WTC11 (cell line): Measurements from ENCODE around the gene VAV2. TPM values are rescaled to one million over a fixed set of nuclear protein-coding genes. Genes with fewer than 3 reads are reported as not detected.

ENCODE experiments used
- ATAC-seq: fragments of 200-7000 bp; cut with Tn5 transposase; 2 replicates; pipeline ENCODE4 v1.10.0; 2021; ENCODE audit warnings: mild to moderate bottlenecking, moderate library complexity
- CTCF ChIA-PET: fragments of 300-600 bp; sonication (Branson Sonifier 250); formaldehyde crosslinking; loops from one replicate; lab custom pipeline; 2021; ENCODE audit warnings: antibody characterized with exemption; lab: Charles Lee
- POLR2A ChIA-PET: fragments of 350-600 bp; sonication (Branson Sonifier 250); formaldehyde crosslinking; loops from one replicate; lab custom pipeline; 2021; ENCODE audit warnings: antibody characterized with exemption; lab: Charles Lee
- DNase-seq: peaks from one replicate; pipeline ENCODE4 v3.0.0; 2021; ENCODE audit warnings: low spot score
- H3K27ac Mint-ChIP-seq: 2 replicates; pipeline ENCODE4 v1.8.0; 2021; ENCODE audit warnings: mixed read lengths
- H3K27me3 Mint-ChIP-seq: 2 replicates; pipeline ENCODE4 v1.8.0; 2021; ENCODE audit warnings: low read depth, mild to moderate bottlenecking, moderate library complexity, mixed read lengths
- H3K36me3 Mint-ChIP-seq: 2 replicates; pipeline ENCODE4 v1.8.0; 2021; ENCODE audit warnings: mixed read lengths
- H3K4me1 Mint-ChIP-seq: 2 replicates; pipeline ENCODE4 v1.8.0; 2022; ENCODE audit warnings: mixed read lengths
- H3K4me3 Mint-ChIP-seq: 2 replicates; pipeline ENCODE4 v1.8.0; 2021; ENCODE audit warnings: mild to moderate bottlenecking, moderate library complexity, mixed read lengths
- H3K9me3 Mint-ChIP-seq: 2 replicates; pipeline ENCODE4 v1.8.0; 2021; ENCODE audit warnings: mixed read lengths
- CREB1 ChIP-seq: sonication (generic); formaldehyde crosslinking; IDR thresholded peaks from 2 replicates; pipeline ENCODE4 v1.8.0; 2023; ENCODE audit warnings: mild to moderate bottlenecking, missing genetic modification reagents
- E2F4 ChIP-seq: sonication (generic); formaldehyde crosslinking; IDR thresholded peaks from 2 replicates; pipeline ENCODE4 v1.8.1; 2022; ENCODE audit warnings: low read depth, mild to moderate bottlenecking, moderate library complexity, missing genetic modification reagents, borderline replicate concordance
- E2F5 ChIP-seq: sonication (generic); formaldehyde crosslinking; IDR thresholded peaks from 2 replicates; pipeline ENCODE4 v1.8.1; 2022; ENCODE audit warnings: mild to moderate bottlenecking, moderate library complexity, missing genetic modification reagents
- FOXP1 ChIP-seq: sonication (generic); formaldehyde crosslinking; IDR thresholded peaks from 2 replicates; pipeline ENCODE4 v1.8.0; 2022; ENCODE audit warnings: missing genetic modification reagents, mild to moderate bottlenecking, moderate library complexity, borderline replicate concordance
- GABPB1 ChIP-seq: sonication (generic); formaldehyde crosslinking; IDR thresholded peaks from 2 replicates; pipeline ENCODE4 v1.8.1; 2023; ENCODE audit warnings: mild to moderate bottlenecking, missing genetic modification reagents
- HMGXB4 ChIP-seq: sonication (generic); formaldehyde crosslinking; IDR thresholded peaks from 2 replicates; pipeline ENCODE4 v1.8.1; 2023; ENCODE audit warnings: mild to moderate bottlenecking, moderate library complexity, missing genetic modification reagents
- NFATC4 ChIP-seq: fragments of 250-450 bp; sonication (Bioruptor Pico); IDR thresholded peaks from 2 replicates; pipeline ENCODE4 v1.9.0; 2021; ENCODE audit warnings: mild to moderate bottlenecking
- NR1H2 ChIP-seq: sonication (generic); formaldehyde crosslinking; IDR thresholded peaks from 2 replicates; pipeline ENCODE4 v1.9.0; 2021; ENCODE audit warnings: mild to moderate bottlenecking, moderate library complexity, missing genetic modification reagents
- PRDM15 ChIP-seq: sonication (generic); formaldehyde crosslinking; IDR thresholded peaks from 2 replicates; pipeline ENCODE4 v1.8.0; 2022; ENCODE audit warnings: missing genetic modification reagents
- RELA ChIP-seq: sonication (generic); formaldehyde crosslinking; IDR thresholded peaks from 2 replicates; pipeline ENCODE4 v1.8.1; 2022; ENCODE audit warnings: missing genetic modification reagents, mild to moderate bottlenecking, borderline replicate concordance
- SMAD3 ChIP-seq: sonication (generic); formaldehyde crosslinking; IDR thresholded peaks from 2 replicates; pipeline ENCODE4 v1.8.0; 2022; ENCODE audit warnings: missing genetic modification reagents, mild to moderate bottlenecking, borderline replicate concordance
- SP1 ChIP-seq: sonication (generic); formaldehyde crosslinking; conservative IDR thresholded peaks from 2 replicates; pipeline ENCODE4 v1.8.1; 2022; ENCODE audit warnings: missing genetic modification reagents
- ZBTB21 ChIP-seq: sonication (generic); formaldehyde crosslinking; IDR thresholded peaks from 2 replicates; pipeline ENCODE4 v1.8.1; 2023; ENCODE audit warnings: mild to moderate bottlenecking, missing genetic modification reagents, borderline replicate concordance
- ZNF232 ChIP-seq: sonication (generic); formaldehyde crosslinking; IDR thresholded peaks from 2 replicates; pipeline ENCODE4 v1.8.0; 2022; ENCODE audit warnings: mild to moderate bottlenecking, missing genetic modification reagents
- ZNF416 ChIP-seq: fragments of 250-450 bp; sonication (Bioruptor Pico); IDR thresholded peaks from 2 replicates; pipeline ENCODE4 v1.9.0; 2021; ENCODE audit warnings: mild to moderate bottlenecking, inconsistent platforms
- total RNA-seq: library from RNA; stranded (reverse); gene quantifications from 3 replicates; pipeline ENCODE4 v1.2.3, GENCODE V29; 2021

The VAV2 gene
- total RNA-seq, 1 experiment from 2014 or later, result 39.7 TPM

- TF ChIP-seq PRDM15, result no peak
- TF ChIP-seq SP1 (CRISPR knock-in tag), result no peak
- TF ChIP-seq ZBTB21 (CRISPR knock-in tag), result no peak
- TF ChIP-seq GABPB1, result no peak
These were observed 231.3 kb downstream of the VAV2 start (continued) for GRCh38 chr9:133760713-133761290.

- H3K9me3 Mint-ChIP-seq, result peaks cover 5% of the 10 kb centered on the region
- no peaks in the 10 kb centered on the region; the same call in 1 of the 2 replicates for H3K27me3 Mint-ChIP-seq
- peaks cover 3% of the 10 kb centered on the region; the same call in 1 of the 2 replicates for H3K4me1 Mint-ChIP-seq
- H3K27ac Mint-ChIP-seq, result no peak overlapping the region
- H3K36me3 Mint-ChIP-seq, result peaks cover 13% of the 10 kb centered on the region
- DNase-seq, result no peak
- ATAC-seq, result no peak
- POLR2A ChIA-PET, result interaction anchor here (1.1 kb wide), 1 partner anchor 265 kb away, joined by 3 read pairs; the partner anchor contains the start of gene BRD3OS
- TF ChIP-seq ZNF232 (no peak), SMAD3 (CRISPR knock-in tag) (no peak), NFATC4 (CRISPR knock-in tag) (no peak), CREB1 (CRISPR knock-in tag) (no peak), ZNF416 (CRISPR knock-in tag) (no peak), FOXP1 (CRISPR knock-in tag) (no peak), PRDM15 (no peak), RELA (CRISPR knock-in tag) (no peak), NR1H2 (CRISPR knock-in tag) (no peak), E2F5 (CRISPR knock-in tag) (no peak), HMGXB4 (no peak), E2F4 (CRISPR knock-in tag) (no peak), SP1 (CRISPR knock-in tag) (no peak)
- CTCF ChIA-PET, result interaction anchor here (0.6 to 3.4 kb wide), 8 partner anchors 9 to 430 kb away, joined by 3 to 21 read pairs (median 4); no protein-coding TSS in a partner anchor
- H3K4me3 Mint-ChIP-seq, result no peak overlapping the region
These were observed 232.2 kb downstream of the VAV2 start for GRCh38 chr9:133759946-133760345.
